ENCODE measurements around the gene MEA1.

The MEA1 gene

GRCh38 chr6:43013843-43014433, at the start of gene MEA1, which contains the start of gene KLHDC3:
Gene MEA1, minus strand, starts transcription at chr6:43013946. Its CDS starts 133 bp downstream, at chr6:43013813.
Gene KLHDC3, plus strand, starts transcription at chr6:43014249. Its CDS starts 2,944 bp downstream, at chr6:43017193.
- H3K9me3 Mint-ChIP-seq = no peaks in the 10 kb centered on the region
- TF ChIP-seq CTCF (IDR thresholded peaks at IDR 0.05) = no peak
- peaks cover 57% of the 10 kb centered on the region for H3K4me1 Mint-ChIP-seq
- peak within 1 kb of the TSS; percentile 83 for H3K27ac Mint-ChIP-seq
- H3K27me3 Mint-ChIP-seq (ENCODE audit: low read depth, poor library complexity) = peaks cover 4% of the 10 kb centered on the region
- peaks cover 24% of the 10 kb centered on the region for H3K36me3 Mint-ChIP-seq (ENCODE audit: low read depth)
- H3K4me3 Mint-ChIP-seq = peak within 1 kb of the TSS; percentile 93
- DNase-seq = peak; percentile 99

- Mint-ChIP-seq H3K27me3 (ENCODE audit: low read depth, poor library complexity) (no peaks in the 10 kb centered on the region), H3K9me3 (no peaks in the 10 kb centered on the region), H3K27ac (no peak overlapping the region), H3K36me3 (ENCODE audit: low read depth) (peaks cover 24% of the 10 kb centered on the region), H3K4me3 (no peak overlapping the region), H3K4me1 (peaks cover 35% of the 10 kb centered on the region)
- DNase-seq = no peak
- TF ChIP-seq CTCF (IDR thresholded peaks at IDR 0.05) = no peak
Observed at GRCh38 chr6:43062818-43063217, 49.1 kb upstream of the MEA1 start.

- Mint-ChIP-seq H3K4me3 (peak overlapping the region; percentile 22), H3K4me1 (peaks cover 35% of the 10 kb centered on the region), H3K27me3 (ENCODE audit: low read depth, poor library complexity) (no peaks in the 10 kb centered on the region), H3K27ac (no peak overlapping the region), H3K9me3 (no peaks in the 10 kb centered on the region), H3K36me3 (ENCODE audit: low read depth) (peaks cover 28% of the 10 kb centered on the region)
- DNase-seq = no peak
- no peak for TF ChIP-seq CTCF (IDR thresholded peaks at IDR 0.05)
Observed at GRCh38 chr6:43061861-43062260, 48.1 kb upstream of the MEA1 start.

- Mint-ChIP-seq H3K36me3 (ENCODE audit: low read depth) (peaks cover 32% of the 10 kb centered on the region), H3K4me3 (peak overlapping the region; percentile 95), H3K27ac (no peak overlapping the region), H3K27me3 (ENCODE audit: low read depth, poor library complexity) (no peaks in the 10 kb centered on the region), H3K9me3 (no peaks in the 10 kb centered on the region), H3K4me1 (peaks cover 35% of the 10 kb centered on the region)
- TF ChIP-seq CTCF (IDR thresholded peaks at IDR 0.05) = no peak
- DNase-seq = no peak
Observed at GRCh38 chr6:43060755-43061633, 47.2 kb upstream of the MEA1 start.

- peaks cover 35% of the 10 kb centered on the region for H3K4me1 Mint-ChIP-seq
- no peak for DNase-seq
- no peaks in the 10 kb centered on the region for H3K9me3 Mint-ChIP-seq
- H3K36me3 Mint-ChIP-seq (ENCODE audit: low read depth) = peaks cover 40% of the 10 kb centered on the region
- peak overlapping the region; percentile 99 for H3K27ac Mint-ChIP-seq
- no peak for TF ChIP-seq CTCF (IDR thresholded peaks at IDR 0.05)
- H3K4me3 Mint-ChIP-seq = peak overlapping the region; percentile 95
- H3K27me3 Mint-ChIP-seq (ENCODE audit: low read depth, poor library complexity) = no peaks in the 10 kb centered on the region
Observed at GRCh38 chr6:43060034-43060754, 46.4 kb upstream of the MEA1 start.
